ENCODE measurements around the gene ABCG8. TPM values are rescaled to one million over a fixed set of nuclear protein-coding genes. Genes with fewer than 3 reads are reported as not detected.

Gene ABCG8
- total RNA-seq, 1 experiment from 2014 or later: not detected

GRCh38 chr2:43877782-43878464 lies 39.2 kb downstream of the ABCG8 start:
- Histone ChIP-seq H3K4me3 (ENCODE audit: low read depth, low read length) (no peak overlapping the region), H3K36me3 (ENCODE audit: control insufficient read depth, insufficient read depth, low read length) (no peaks in the 10 kb centered on the region), H3K27me3 (replicated peaks; ENCODE audit: control insufficient read depth, insufficient read depth, low read length) (no peaks in the 10 kb centered on the region), H3K4me1 (no peaks in the 10 kb centered on the region; the same call in 1 of the 2 replicates), H3K9me3 (no peaks in the 10 kb centered on the region)
- BruUV-seq (replicated peaks): no TSS peak
- POLR2A ChIA-PET: no interaction called here
- TF ChIP-seq CTCF (IDR thresholded peaks at IDR 0.05; ENCODE audit: insufficient read depth in 1 of 2, low read depth in 1 of 2, low read length in 1 of 2, severe bottlenecking in 1 of 2, unreplicated experiment in 1 of 2): peak; percentile 95 to 96
- peaks cover 24% of the 10 kb centered on the region for H3K36me3 Mint-ChIP-seq (ENCODE audit: insufficient read depth, unreplicated experiment)
- CTCF ChIA-PET: interaction anchor here (0.5 to 1.3 kb wide), 7 partner anchors 20 to 1094 kb away, joined by 3 to 4 read pairs (median 3); no protein-coding TSS in a partner anchor
- intact Hi-C loops (cut with micrococcal nuclease; ENCODE audit: unreplicated experiment): loop anchor here (1.0 to 5.0 kb wide), 4 partner anchors 21 to 364 kb away; no protein-coding TSS in a partner anchor
- H3K27ac Mint-ChIP-seq (ENCODE audit: unreplicated experiment): no peak overlapping the region
- no peaks in the 10 kb centered on the region for H3K9me3 Mint-ChIP-seq (ENCODE audit: unreplicated experiment)
- peaks cover 10% of the 10 kb centered on the region for H3K4me1 Mint-ChIP-seq (ENCODE audit: low read depth, unreplicated experiment)
- peaks cover 3% of the 10 kb centered on the region for H3K27me3 Mint-ChIP-seq (ENCODE audit: insufficient read depth, unreplicated experiment)
- DNase-seq: peak; percentile 75 to 83
- no peak overlapping the region for H3K4me3 Mint-ChIP-seq (ENCODE audit: unreplicated experiment)

- H3K36me3 ChIP-seq (ENCODE audit: control insufficient read depth, insufficient read depth, low read length): no peaks in the 10 kb centered on the region
- Mint-ChIP-seq H3K36me3 (ENCODE audit: insufficient read depth, unreplicated experiment) (peaks cover 36% of the 10 kb centered on the region), H3K27ac (ENCODE audit: unreplicated experiment) (no peak overlapping the region), H3K4me1 (ENCODE audit: low read depth, unreplicated experiment) (peaks cover 10% of the 10 kb centered on the region), H3K27me3 (ENCODE audit: insufficient read depth, unreplicated experiment) (peaks cover 3% of the 10 kb centered on the region), H3K9me3 (ENCODE audit: unreplicated experiment) (no peaks in the 10 kb centered on the region), H3K4me3 (ENCODE audit: unreplicated experiment) (no peak overlapping the region)
- H3K27me3 ChIP-seq (replicated peaks; ENCODE audit: control insufficient read depth, insufficient read depth, low read length): no peaks in the 10 kb centered on the region
- no peaks in the 10 kb centered on the region for H3K9me3 ChIP-seq
- DNase-seq: no peak
- H3K4me3 ChIP-seq (ENCODE audit: low read depth, low read length): no peak overlapping the region
- H3K4me1 ChIP-seq: no peaks in the 10 kb centered on the region; the same call in 1 of the 2 replicates
- POLR2A ChIA-PET: interaction anchor here (0.6 kb wide), 1 partner anchor 129 kb away, joined by 3 read pairs; no protein-coding TSS in a partner anchor
- CTCF ChIA-PET: no interaction called here
- no TSS peak for BruUV-seq (replicated peaks)
- intact Hi-C loops (cut with micrococcal nuclease; ENCODE audit: unreplicated experiment): loop anchor here (2.0 to 5.0 kb wide), 2 partner anchors 20 to 363 kb away; no protein-coding TSS in a partner anchor
- no peak for TF ChIP-seq CTCF (IDR thresholded peaks at IDR 0.05; ENCODE audit: insufficient read depth in 1 of 2, low read depth in 1 of 2, low read length in 1 of 2, severe bottlenecking in 1 of 2, unreplicated experiment in 1 of 2)
These were observed 40.5 kb downstream of the ABCG8 start for GRCh38 chr2:43879261-43879660.

GRCh38 chr2:43880471-43880870 lies 41.7 kb downstream of the ABCG8 start:
- no peaks in the 10 kb centered on the region for H3K36me3 ChIP-seq (ENCODE audit: control insufficient read depth, insufficient read depth, low read length)
- POLR2A ChIA-PET: no interaction called here
- CTCF ChIA-PET: no interaction called here
- DNase-seq: no peak
- Mint-ChIP-seq H3K36me3 (ENCODE audit: insufficient read depth, unreplicated experiment) (peaks cover 46% of the 10 kb centered on the region), H3K9me3 (ENCODE audit: unreplicated experiment) (no peaks in the 10 kb centered on the region), H3K4me1 (ENCODE audit: low read depth, unreplicated experiment) (peaks cover 10% of the 10 kb centered on the region), H3K27me3 (ENCODE audit: insufficient read depth, unreplicated experiment) (peaks cover 2% of the 10 kb centered on the region), H3K4me3 (ENCODE audit: unreplicated experiment) (no peak overlapping the region), H3K27ac (ENCODE audit: unreplicated experiment) (no peak overlapping the region)
- no peaks in the 10 kb centered on the region for H3K27me3 ChIP-seq (replicated peaks; ENCODE audit: control insufficient read depth, insufficient read depth, low read length)
- no peaks in the 10 kb centered on the region; the same call in 1 of the 2 replicates for H3K4me1 ChIP-seq
- H3K4me3 ChIP-seq (ENCODE audit: low read depth, low read length): no peak overlapping the region
- no TSS peak for BruUV-seq (replicated peaks)
- intact Hi-C loops (cut with micrococcal nuclease; ENCODE audit: unreplicated experiment): no loop called here
- no peak for TF ChIP-seq CTCF (IDR thresholded peaks at IDR 0.05; ENCODE audit: insufficient read depth in 1 of 2, low read depth in 1 of 2, low read length in 1 of 2, severe bottlenecking in 1 of 2, unreplicated experiment in 1 of 2)
- no peaks in the 10 kb centered on the region for H3K9me3 ChIP-seq
